Keratinocyte (primary cell): ENCODE measurements around the gene NUP210.

Experiments used
- EZH2 ChIP-seq: IDR thresholded peaks from one replicate; pipeline ENCODE4 v1.6.1; 2012; ENCODE audit warnings: inconsistent platforms, mild to moderate bottlenecking, low read length, moderate library complexity
- TF ChIP-seq, protein P1 (sequence below), 3 experiments: IDR thresholded peaks in 1 of 3; conservative IDR thresholded peaks in 1 of 3; optimal IDR thresholded peaks in 1 of 3; 2 replicates in 2 of 3; 3 replicates in 1 of 3; pipeline versions ENCODE3 to v1.5.1; 2011; ENCODE audit warnings: low read length in 3 of 3, mild to moderate bottlenecking in 3 of 3, moderate library complexity in 2 of 3, control low read depth in 1 of 3, inconsistent platforms in 1 of 3; ENCODE audit not compliant: insufficient read depth in 2 of 3; ENCODE audit errors: extremely low read depth in 1 of 3

GRCh38 chr3:13420045-13420830 lies at the start of gene NUP210:
- TF ChIP-seq, protein P1, sequence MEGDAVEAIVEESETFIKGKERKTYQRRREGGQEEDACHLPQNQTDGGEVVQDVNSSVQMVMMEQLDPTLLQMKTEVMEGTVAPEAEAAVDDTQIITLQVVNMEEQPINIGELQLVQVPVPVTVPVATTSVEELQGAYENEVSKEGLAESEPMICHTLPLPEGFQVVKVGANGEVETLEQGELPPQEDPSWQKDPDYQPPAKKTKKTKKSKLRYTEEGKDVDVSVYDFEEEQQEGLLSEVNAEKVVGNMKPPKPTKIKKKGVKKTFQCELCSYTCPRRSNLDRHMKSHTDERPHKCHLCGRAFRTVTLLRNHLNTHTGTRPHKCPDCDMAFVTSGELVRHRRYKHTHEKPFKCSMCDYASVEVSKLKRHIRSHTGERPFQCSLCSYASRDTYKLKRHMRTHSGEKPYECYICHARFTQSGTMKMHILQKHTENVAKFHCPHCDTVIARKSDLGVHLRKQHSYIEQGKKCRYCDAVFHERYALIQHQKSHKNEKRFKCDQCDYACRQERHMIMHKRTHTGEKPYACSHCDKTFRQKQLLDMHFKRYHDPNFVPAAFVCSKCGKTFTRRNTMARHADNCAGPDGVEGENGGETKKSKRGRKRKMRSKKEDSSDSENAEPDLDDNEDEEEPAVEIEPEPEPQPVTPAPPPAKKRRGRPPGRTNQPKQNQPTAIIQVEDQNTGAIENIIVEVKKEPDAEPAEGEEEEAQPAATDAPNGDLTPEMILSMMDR (optimal IDR thresholded peaks at IDR 0.05 in 1 of 3, IDR thresholded peaks at IDR 0.05 in 1 of 3, conservative IDR thresholded peaks at IDR 0.05 in 1 of 3; ENCODE audit: extremely low read depth in 1 of 3, insufficient read depth in 2 of 3, low read length in 3 of 3): no peak
- TF ChIP-seq EZH2: no peak
